ENCODE data around the gene GSG1L2.

Gene GSG1L2

DNA sequence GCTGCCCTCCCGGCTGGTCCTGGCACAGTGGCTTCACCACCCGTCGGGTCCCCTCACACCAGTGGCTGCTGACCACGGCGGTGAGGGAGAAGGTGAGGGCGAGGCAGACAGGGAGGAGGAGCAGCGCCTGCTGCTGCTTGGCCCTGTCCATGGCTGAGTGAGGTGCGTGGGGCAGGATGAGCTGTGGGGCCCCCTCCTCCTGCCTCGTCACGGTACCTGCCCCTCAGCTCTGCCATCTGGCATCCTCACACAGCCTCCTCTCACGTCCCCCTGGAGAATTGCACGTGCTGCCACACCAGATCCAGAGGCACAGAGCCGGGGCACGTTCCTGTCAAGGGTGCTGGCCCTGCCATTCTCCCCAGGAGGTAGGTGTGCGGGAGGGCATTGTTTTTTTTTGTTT, at the start of gene GSG1L2:
Gene GSG1L2 (minus strand): TSS at position 159 of the 400 bp plus-strand sequence. CDS start 8 bp downstream, at position 151.
- DNase-seq, result no peak

- DNase-seq, result no peak
These were observed 46.7 kb upstream of the GSG1L2 start for GRCh38 chr17:9868552-9868951.

DNA sequence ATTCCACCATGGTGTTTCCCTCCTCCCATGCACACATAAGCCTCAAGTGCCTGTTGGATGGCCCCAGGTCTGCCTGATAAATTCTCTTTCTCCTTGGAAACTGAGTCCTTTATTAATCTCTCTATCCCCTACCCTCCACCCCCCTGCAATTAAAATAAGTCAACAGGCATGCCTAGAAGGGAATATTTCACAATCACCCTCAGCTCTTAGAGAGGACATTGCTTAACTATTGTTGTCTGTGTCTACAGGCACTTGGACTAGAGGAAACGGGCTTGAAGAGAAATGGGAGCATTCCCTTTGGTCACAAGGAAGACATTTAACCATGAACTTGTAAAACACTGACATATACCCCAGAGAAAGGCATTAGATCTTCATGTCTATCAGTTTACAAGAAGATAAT, 43.7 kb upstream of the GSG1L2 start:
- no peak for DNase-seq

DNA sequence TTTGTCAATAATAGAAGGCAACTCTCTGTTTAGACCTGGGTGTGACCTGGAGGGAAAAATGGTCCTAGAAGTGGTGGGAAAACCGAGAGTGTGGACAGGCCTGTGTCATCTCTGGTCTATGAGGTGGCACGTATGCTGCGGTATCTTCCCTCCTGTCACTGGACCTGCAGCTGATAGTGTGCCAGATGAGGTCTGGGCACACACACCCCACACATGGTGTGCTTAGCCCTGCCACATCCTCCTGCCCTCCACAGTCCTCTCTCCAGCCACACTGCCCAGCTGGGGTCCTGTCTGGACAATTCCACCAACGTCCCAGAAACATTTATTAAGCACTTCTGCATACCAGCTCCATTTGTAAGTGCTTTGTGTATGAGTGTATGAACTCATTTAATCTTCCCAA, 41.1 kb upstream of the GSG1L2 start:
- no peak for DNase-seq

DNA sequence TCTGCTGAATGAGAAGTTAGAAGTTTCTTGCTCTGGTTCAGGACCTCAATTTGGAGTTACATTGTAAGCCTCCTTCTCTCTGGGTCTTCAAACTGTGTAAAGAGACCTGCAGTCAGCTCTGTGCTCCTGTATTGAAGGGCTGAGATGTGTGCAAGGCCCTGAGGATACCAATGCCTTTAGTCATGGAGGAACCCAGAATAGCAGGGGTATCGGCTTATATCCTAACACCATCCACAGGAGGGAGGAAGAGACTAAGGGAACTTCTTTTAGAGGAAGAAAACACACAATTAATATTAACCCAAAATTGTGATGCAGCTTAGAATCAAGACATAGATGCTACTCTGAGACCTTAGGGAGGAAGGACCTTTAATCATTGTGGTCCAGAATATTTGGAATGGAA, 40.3 kb upstream of the GSG1L2 start:
- no peak for DNase-seq

- DNase-seq, result no peak
These were observed 39.0 kb upstream of the GSG1L2 start for GRCh38 chr17:9860851-9861250.

GRCh38 chr17:9859781-9860180, 37.9 kb upstream of the GSG1L2 start:
- DNase-seq, result no peak

GRCh38 chr17:9855036-9855435, 33.2 kb upstream of the GSG1L2 start:
- DNase-seq, result no peak

GRCh38 chr17:9854255-9854654, 32.4 kb upstream of the GSG1L2 start:
- DNase-seq, result no peak

GRCh38 chr17:9850151-9850550, 28.3 kb upstream of the GSG1L2 start:
- DNase-seq, result no peak

GRCh38 chr17:9845306-9845705, 23.4 kb upstream of the GSG1L2 start:
- no peak for DNase-seq

- DNase-seq, result no peak
These were observed 22.3 kb upstream of the GSG1L2 start for GRCh38 chr17:9844153-9844552.

DNA sequence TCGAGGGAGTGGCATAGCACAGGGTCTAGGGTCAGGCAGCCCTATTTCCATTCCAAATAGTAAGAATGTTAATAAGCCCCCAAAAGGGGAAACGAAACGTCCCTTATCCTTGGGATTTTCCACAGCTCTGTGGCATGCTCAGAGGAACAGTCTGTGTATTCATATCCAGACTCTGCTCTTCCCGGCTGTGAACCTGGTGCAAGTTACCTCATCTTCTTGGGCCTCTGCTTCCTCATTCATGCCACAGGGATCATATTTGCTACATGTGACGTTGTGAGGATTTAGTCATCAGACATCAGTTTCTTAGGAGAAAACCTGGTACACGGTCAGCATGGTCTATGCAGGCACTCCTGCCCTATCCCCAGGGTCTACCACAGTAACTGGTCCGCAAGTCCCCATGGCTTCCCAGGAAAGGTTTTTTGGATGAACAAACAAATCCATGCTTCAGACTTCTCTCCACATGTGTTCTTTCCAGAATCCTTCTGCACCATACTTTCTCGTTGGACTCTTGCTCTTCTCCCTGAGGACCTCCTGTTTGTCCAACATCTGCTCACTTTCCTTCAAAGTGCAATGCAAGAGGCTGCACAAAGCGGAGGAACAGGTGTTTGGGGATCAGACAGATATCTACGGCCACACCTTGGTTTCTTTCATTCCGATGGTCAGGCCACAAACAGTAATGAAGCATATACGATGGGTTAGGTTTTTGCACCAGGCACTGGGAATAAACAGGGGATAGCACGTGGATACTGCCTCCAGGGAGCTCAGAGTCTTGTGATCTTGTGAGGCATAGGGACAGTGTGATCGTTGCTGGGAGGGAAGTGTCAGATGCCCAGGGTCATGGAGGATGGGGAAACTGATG, 21.5 kb upstream of the GSG1L2 start:
- DNase-seq, result no peak

DNA sequence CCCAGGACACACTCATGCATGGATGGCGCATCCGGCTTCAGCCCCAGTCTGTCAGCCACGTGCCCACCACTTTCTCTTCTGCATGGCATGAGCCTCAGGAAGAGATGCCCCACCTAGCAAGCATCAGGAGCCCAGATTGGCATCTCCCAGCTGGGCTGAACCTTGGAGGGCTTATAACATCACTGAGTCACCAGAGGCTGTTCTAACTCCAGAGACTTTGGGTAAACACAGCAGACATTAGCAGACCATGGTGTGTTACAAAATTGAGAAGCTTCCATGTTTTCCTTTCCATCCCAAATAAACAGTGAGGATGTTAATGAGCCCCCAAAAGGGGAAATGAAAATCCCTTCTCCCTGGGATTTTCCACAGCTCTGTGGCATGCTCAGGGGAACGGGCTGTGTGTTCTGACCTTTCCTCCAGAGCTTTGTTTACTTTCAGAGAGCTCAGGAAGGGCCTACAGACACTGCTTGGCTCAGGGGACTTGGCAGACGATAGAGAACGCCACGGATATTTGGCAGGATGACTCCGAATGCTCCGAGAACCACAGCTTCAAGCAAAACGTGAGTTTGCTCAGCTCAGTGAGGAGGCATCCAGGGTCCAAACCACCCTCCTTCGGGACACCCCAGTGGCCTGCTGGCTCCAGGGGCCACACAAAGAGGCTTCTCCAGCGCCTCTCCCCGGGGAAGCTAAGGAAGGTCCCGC, 20.3 kb upstream of the GSG1L2 start:
- no peak for DNase-seq

DNA sequence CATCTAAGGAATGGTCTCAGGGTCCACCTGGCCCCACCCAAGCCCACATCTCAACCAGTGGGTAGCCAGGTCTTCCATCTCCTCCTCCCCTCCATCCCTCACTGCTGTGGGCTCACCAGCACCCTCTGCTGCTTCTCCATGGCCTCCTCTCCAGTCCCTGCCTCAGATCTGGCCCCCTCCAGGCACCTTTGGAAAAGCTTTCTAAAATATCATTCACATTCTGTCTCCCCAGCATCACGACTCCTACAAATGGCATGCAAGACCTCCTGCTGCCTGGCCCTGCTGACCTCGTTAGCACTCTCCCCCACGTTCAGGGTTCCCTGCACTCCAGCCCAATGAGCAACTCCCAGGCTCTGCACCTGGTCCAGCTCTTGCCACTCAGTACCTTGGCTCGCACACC, 17.6 kb upstream of the GSG1L2 start:
- no peak for DNase-seq

GRCh38 chr17:9837551-9838471, 15.9 kb upstream of the GSG1L2 start:
- DNase-seq, result no peak

GRCh38 chr17:9833922-9834321, 12.0 kb upstream of the GSG1L2 start:
- no peak for DNase-seq

DNA sequence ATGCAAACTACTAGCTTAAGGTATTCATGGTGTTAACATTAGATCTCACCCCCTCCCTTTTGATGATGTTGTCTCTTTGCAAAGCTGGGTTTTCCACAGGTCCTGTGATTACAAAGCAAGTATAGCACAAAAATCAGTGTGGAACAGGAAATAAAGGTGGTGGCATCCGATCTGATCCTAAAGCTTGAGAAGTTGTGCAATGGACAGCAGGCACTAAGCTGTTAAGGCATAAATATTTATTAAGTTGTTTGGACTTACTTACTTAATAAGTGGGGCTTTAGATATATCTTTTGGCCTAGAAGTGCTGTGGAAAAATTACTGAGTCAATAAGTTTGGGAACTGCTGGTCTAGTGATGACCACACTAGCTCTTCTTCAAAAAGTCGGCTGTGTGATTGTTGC, 8.8 kb upstream of the GSG1L2 start:
- no peak for DNase-seq

DNA sequence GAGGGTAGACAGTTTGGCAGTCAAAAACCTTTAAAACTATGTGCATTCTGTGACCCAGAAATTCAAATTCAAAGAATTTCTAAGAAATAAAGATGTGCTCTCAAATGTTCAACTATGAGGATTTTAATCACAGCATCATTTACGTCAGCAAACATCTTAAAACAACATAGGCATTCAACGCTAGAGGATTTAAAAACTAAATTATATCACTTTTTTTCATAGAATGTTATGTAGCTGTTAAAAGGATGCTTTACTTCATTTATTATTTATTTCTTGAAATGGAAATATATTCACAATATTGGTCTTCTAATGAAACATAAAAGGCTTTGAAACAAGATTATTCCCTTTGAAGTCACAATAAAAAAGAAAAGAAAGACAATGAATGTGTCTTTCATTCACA, 7.5 kb upstream of the GSG1L2 start:
- DNase-seq, result no peak

DNA sequence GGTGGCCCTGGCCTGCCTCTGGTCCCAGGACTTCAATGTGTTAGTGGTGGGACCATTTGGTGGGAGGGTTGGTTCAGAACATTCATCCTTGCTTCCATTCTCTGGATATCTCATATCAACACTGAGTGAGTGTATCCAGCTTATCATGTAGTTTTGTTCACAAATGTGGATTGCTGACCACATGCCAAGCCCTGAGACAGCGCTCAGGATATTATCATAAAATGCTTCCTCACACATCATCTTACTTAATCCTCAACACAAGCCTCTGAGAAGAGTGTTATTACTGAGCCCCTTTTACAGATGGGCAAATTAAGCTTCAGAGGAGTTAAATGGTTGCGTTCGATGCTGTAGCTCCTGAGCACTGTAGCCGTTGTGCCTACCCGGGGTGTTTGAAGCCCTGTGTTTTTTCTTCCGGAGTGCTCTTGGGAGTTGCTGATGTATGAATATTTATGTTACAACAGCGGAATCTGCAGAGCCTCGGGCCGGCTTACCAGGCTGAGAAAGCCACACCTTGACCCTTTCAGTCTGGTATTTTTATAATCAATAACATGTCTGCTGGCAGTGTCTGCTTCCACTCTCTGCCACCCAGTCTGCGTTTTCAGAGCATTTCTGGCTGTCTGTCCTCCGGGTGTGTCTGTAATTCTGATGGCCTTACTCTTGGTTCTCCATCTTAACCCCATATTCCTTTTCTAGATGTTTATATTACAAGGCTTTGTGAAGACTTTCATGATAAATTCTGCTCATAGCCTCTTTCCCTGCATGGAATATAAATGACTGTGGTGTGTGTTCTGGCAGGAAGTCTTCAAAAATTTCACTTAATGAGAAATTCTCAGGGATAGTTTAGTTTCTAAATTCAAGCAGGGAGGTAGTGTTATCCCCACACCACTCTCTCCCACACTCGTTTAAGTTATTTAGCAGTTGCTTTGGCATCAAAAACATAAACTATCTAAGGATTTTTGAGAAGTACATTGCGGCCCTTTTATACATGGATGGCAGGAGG, 6.7 kb upstream of the GSG1L2 start:
- DNase-seq, result no peak

GRCh38 chr17:9825641-9826150, 3.8 kb upstream of the GSG1L2 start, which contains the start of gene GLP2R:
TSS of gene GLP2R (plus strand) at chr17:9825924. CDS start at chr17:9826064, 140 bp downstream.
- no peak for DNase-seq
